GM12878 (cell line): ENCODE data around the gene GJB1. TPM values are rescaled to one million over a fixed set of nuclear protein-coding genes. Genes with fewer than 3 reads are reported as not detected.

Experiments
- ATAC-seq: fragments of 200-7000 bp; cut with Tn5 transposase; 3 replicates; pipeline ENCODE4 v1.9.1; 2020; ENCODE audit warnings: mild to moderate bottlenecking, moderate library complexity
- BruUV-seq: library from RNA; stranded (reverse); fragments of 400-500 nt; replicated peaks from 2 replicates; lab custom pipeline; 2021; lab: Mats Ljungman, UMichigan
- CTCF ChIA-PET: fragments of 300-600 bp; sonication (Branson Sonifier 250); formaldehyde crosslinking; extraction: SDS; loops from one replicate; lab custom pipeline; 2021; ENCODE audit warnings: inconsistent platforms; lab: Yijun Ruan, JAX
- POLR2A ChIA-PET: fragments of 350-600 bp; formaldehyde crosslinking; extraction: SDS; loops from one replicate; lab custom pipeline; 2021; ENCODE audit warnings: inconsistent platforms; lab: Charles Lee
- RAD21 ChIA-PET: fragments of 300-600 bp; sonication (Branson Sonifier 250); formaldehyde crosslinking; loops from one replicate; lab custom pipeline; 2023; ENCODE audit warnings: antibody characterized with exemption; ENCODE audit not compliant: unreplicated experiment; lab: Charles Lee
- SMC1A ChIA-PET: fragments of 300-600 bp; sonication (Branson Sonifier 250); formaldehyde crosslinking; loops from one replicate; lab custom pipeline; 2023; ENCODE audit not compliant: unreplicated experiment, uncharacterized antibody; lab: Charles Lee
- DNase-seq: peaks from one replicate; pipeline ENCODE4 v3.0.0-alpha.2; 2011; ENCODE audit warnings: low read depth, low spot score
- FAIRE-seq: peaks from 3 replicates; lab custom pipeline; 2011; peaks lifted over from hg19 to GRCh38; lab: Jason Lieb, UNC
- H2AFZ ChIP-seq: 2 replicates; pipeline ENCODE4 v1.6.0; 2011; ENCODE audit warnings: low read depth, low read length, control low read depth; ENCODE audit not compliant: control insufficient read depth
- H3K27ac ChIP-seq: 2 replicates; pipeline ENCODE4 v1.5.1; 2011; ENCODE audit warnings: control low read depth; ENCODE audit not compliant: control insufficient read depth, insufficient read depth
- H3K27me3 ChIP-seq, 2 experiments: replicated peaks in 1 of 2; 2 replicates each; pipeline versions ENCODE4 v1.6.0 to v1.6.1; 2011; ENCODE audit warnings: low read length in 1 of 2; ENCODE audit not compliant: control insufficient read depth in 2 of 2, insufficient read depth in 2 of 2
- H3K36me3 ChIP-seq, 2 experiments: 2 replicates each; pipeline ENCODE4 v1.5.1; 2011; ENCODE audit warnings: low read length in 1 of 2; ENCODE audit not compliant: control insufficient read depth in 2 of 2, insufficient read depth in 2 of 2
- H3K4me1 ChIP-seq: 2 replicates; pipeline ENCODE4 v1.6.1; 2011; ENCODE audit warnings: mild to moderate bottlenecking, low read length, moderate library complexity, mixed read lengths; ENCODE audit not compliant: control insufficient read depth, insufficient read depth
- H3K4me2 ChIP-seq: 2 replicates; pipeline ENCODE4 v1.6.0; 2011; ENCODE audit warnings: control low read depth; ENCODE audit not compliant: control insufficient read depth, insufficient read depth
- H3K4me3 ChIP-seq: fragments of 200-600 bp; sonication (generic); 2 replicates; pipeline ENCODE4 v1.5.1; 2016
- H3K79me2 ChIP-seq: 2 replicates; pipeline ENCODE4 v1.6.0; 2011; ENCODE audit warnings: low read length; ENCODE audit not compliant: control insufficient read depth, insufficient read depth
- H3K9ac ChIP-seq: 2 replicates; pipeline ENCODE4 v1.8.0; 2011; ENCODE audit warnings: low read length, control low read depth, mixed read lengths; ENCODE audit not compliant: control insufficient read depth, insufficient read depth
- H3K9me3 ChIP-seq: replicated peaks from 3 replicates; pipeline ENCODE4 v1.5.1; 2011; ENCODE audit warnings: mild to moderate bottlenecking, low read length; ENCODE audit not compliant: control insufficient read depth, insufficient read depth
- H4K20me1 ChIP-seq: 2 replicates; pipeline ENCODE4 v1.6.0; 2011; ENCODE audit not compliant: control insufficient read depth, insufficient read depth
- ATF7 ChIP-seq: fragments of 450-650 bp; IDR thresholded peaks from 2 replicates; pipeline ENCODE4 v1.6.1; 2016; ENCODE audit warnings: low read depth, mild to moderate bottlenecking
- BRCA1 ChIP-seq: IDR thresholded peaks from 2 replicates; pipeline ENCODE4 v1.6.1; 2011; ENCODE audit warnings: low read depth, low read length, improper control_type of control experiment
- CHD4 ChIP-seq: fragments of 200-600 bp; sonication (generic); IDR thresholded peaks from 2 replicates; pipeline ENCODE4 v1.6.1; 2016; ENCODE audit warnings: mild to moderate bottlenecking
- POLR2A ChIP-seq: IDR thresholded peaks from 2 replicates; pipeline ENCODE4 v1.6.1; 2011; ENCODE audit warnings: low read depth, mild to moderate bottlenecking, low read length
- ZBED1 ChIP-seq: IDR thresholded peaks from 2 replicates; pipeline ENCODE4 v1.6.1; 2016; ENCODE audit warnings: borderline replicate concordance
- ZNF207 ChIP-seq: fragments of 450-650 bp; IDR thresholded peaks from 2 replicates; pipeline ENCODE4 v1.6.1; 2014; ENCODE audit warnings: antibody characterized with exemption, mild to moderate bottlenecking, borderline replicate concordance
- ZNF622 ChIP-seq: fragments of 450-650 bp; IDR thresholded peaks from 2 replicates; pipeline ENCODE4 v1.6.1; 2017; ENCODE audit warnings: mild to moderate bottlenecking, inconsistent platforms
- whole genome bisulfite sequencing: methylation state at CpG from one replicate; pipeline ENCODE4 v1.1.6; 2016; ENCODE audit warnings: low lambda C conversion rate; ENCODE audit not compliant: insufficient replicate concordance, insufficient coverage; ENCODE audit errors: missing lambda C conversion rate; 5-methylcytosine and 5-hydroxymethylcytosine counted together
- in situ Hi-C: fragments of 300-500 bp; cut with MboI; formaldehyde crosslinking; loops from 9 replicates; pipeline ENCODE4 v1.14.3; 2018; ENCODE audit warnings: mixed read lengths
- intact Hi-C: fragments of 100-400 bp; cut with micrococcal nuclease; formaldehyde crosslinking; loops from one replicate; pipeline ENCODE4 v1.14.2; 2022; ENCODE audit not compliant: unreplicated experiment
- polyA plus RNA-seq, 11 experiments: library from polyadenylated mRNA; depleted of rRNA in 4 of 11; unstranded in 6 of 11; stranded (reverse) in 5 of 11; fragments of >200 nt; fragmentation: Nextera tagmentation in 4 of 11; fragmentation: Illumina TruSeq in 1 of 11; extraction: Ambion mirVana in 4 of 11; extraction: Trizol in 1 of 11; gene quantifications; 1 replicate in 1 of 11; 2 replicates in 10 of 11; pipeline versions ENCODE4 v1.2.1 to v1.2.3, GENCODE V29; 2011 to 2016; ENCODE audit warnings: inconsistent platforms in 2 of 11, missing spikeins in 2 of 11, low read depth in 1 of 11
- total RNA-seq, 4 experiments: library from RNA; depleted of rRNA in 3 of 4; stranded (reverse); fragments of >200 nt in 3 of 4; fragmentation: Illumina TruSeq in 1 of 4; extraction: Trizol in 1 of 4; gene quantifications; 2 replicates each; pipeline versions ENCODE4 v1.2.1 to v1.2.3, GENCODE V29; 2013 to 2021
- TF ChIP-seq, protein P1 (sequence below): IDR thresholded peaks from 2 replicates; pipeline ENCODE4 v1.6.1; 2011; ENCODE audit warnings: mild to moderate bottlenecking, low read depth, low read length, moderate library complexity; ENCODE audit not compliant: insufficient replicate concordance
- TF ChIP-seq, protein P2 (sequence below): IDR thresholded peaks from 2 replicates; pipeline ENCODE4 v1.6.1; 2012; ENCODE audit warnings: mild to moderate bottlenecking, low read depth, low read length

The GJB1 gene
- total and polyA plus RNA-seq, 10 of the 15 experiments (the other 5 are each of a cell fraction or from before 2014, with no cell fraction given): not detected

GRCh38 chrX:71174795-71175194 lies 48.2 kb upstream of the GJB1 start:
- in situ Hi-C loops: loop anchor here (5.0 kb wide), 1 partner anchor 402 kb away; no protein-coding TSS in a partner anchor

More at GRCh38 chrX:71174795-71175194, 48.2 kb upstream of the GJB1 start:
- ChIA-PET CTCF (no interaction called here), RAD21 (no interaction called here), SMC1A (no interaction called here), POLR2A (no interaction called here)
- Histone ChIP-seq H3K9ac (no peak overlapping the region), H2AFZ (no peak overlapping the region), H3K36me3 (peaks cover 0 to 3% of the 10 kb centered on the region in 2 experiments; a peak in 1 of 4 replicates), H3K79me2 (no peaks in the 10 kb centered on the region), H3K4me3 (no peak overlapping the region), H4K20me1 (no peaks in the 10 kb centered on the region), H3K27me3 (no peaks in the 10 kb centered on the region), H3K27ac (no peak overlapping the region), H3K4me2 (no peak overlapping the region), H3K9me3 (no peaks in the 10 kb centered on the region), H3K4me1 (no peaks in the 10 kb centered on the region)
- WGBS: 82% methylated on average over 1 of the region's 1 CpG
- ATAC-seq (no peak), FAIRE-seq (no peak), DNase-seq (no peak)
- intact Hi-C loops: no loop called here
- TF ChIP-seq ATF7 (no peak), CHD4 (no peak), ZNF207 (no peak), BRCA1 (no peak), ZBED1 (no peak), ZNF622 (no peak), POLR2A (no peak)
- TF ChIP-seq, protein P1, sequence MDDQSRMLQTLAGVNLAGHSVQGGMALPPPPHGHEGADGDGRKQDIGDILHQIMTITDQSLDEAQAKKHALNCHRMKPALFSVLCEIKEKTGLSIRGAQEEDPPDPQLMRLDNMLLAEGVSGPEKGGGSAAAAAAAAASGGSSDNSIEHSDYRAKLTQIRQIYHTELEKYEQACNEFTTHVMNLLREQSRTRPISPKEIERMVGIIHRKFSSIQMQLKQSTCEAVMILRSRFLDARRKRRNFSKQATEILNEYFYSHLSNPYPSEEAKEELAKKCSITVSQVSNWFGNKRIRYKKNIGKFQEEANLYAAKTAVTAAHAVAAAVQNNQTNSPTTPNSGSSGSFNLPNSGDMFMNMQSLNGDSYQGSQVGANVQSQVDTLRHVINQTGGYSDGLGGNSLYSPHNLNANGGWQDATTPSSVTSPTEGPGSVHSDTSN: no peak
- TF ChIP-seq, protein P2, sequence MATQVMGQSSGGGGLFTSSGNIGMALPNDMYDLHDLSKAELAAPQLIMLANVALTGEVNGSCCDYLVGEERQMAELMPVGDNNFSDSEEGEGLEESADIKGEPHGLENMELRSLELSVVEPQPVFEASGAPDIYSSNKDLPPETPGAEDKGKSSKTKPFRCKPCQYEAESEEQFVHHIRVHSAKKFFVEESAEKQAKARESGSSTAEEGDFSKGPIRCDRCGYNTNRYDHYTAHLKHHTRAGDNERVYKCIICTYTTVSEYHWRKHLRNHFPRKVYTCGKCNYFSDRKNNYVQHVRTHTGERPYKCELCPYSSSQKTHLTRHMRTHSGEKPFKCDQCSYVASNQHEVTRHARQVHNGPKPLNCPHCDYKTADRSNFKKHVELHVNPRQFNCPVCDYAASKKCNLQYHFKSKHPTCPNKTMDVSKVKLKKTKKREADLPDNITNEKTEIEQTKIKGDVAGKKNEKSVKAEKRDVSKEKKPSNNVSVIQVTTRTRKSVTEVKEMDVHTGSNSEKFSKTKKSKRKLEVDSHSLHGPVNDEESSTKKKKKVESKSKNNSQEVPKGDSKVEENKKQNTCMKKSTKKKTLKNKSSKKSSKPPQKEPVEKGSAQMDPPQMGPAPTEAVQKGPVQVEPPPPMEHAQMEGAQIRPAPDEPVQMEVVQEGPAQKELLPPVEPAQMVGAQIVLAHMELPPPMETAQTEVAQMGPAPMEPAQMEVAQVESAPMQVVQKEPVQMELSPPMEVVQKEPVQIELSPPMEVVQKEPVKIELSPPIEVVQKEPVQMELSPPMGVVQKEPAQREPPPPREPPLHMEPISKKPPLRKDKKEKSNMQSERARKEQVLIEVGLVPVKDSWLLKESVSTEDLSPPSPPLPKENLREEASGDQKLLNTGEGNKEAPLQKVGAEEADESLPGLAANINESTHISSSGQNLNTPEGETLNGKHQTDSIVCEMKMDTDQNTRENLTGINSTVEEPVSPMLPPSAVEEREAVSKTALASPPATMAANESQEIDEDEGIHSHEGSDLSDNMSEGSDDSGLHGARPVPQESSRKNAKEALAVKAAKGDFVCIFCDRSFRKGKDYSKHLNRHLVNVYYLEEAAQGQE: no peak
- no TSS peak for BruUV-seq
